Stimulated activated CD8-positive, alpha-beta memory T cell treated with anti-CD3 and anti-CD28 coated beads, Interleukin-12 subunit alpha, Interleukin-12 subunit beta, amount 100 ng/mL, for 24 hours (primary cell): ENCODE data around the gene TBCK.

Source experiments
- DNase-seq: peaks from one replicate; pipeline ENCODE4 v3.0.0-alpha.2; 2020; ENCODE audit errors: extremely low read depth

Gene TBCK

DNA sequence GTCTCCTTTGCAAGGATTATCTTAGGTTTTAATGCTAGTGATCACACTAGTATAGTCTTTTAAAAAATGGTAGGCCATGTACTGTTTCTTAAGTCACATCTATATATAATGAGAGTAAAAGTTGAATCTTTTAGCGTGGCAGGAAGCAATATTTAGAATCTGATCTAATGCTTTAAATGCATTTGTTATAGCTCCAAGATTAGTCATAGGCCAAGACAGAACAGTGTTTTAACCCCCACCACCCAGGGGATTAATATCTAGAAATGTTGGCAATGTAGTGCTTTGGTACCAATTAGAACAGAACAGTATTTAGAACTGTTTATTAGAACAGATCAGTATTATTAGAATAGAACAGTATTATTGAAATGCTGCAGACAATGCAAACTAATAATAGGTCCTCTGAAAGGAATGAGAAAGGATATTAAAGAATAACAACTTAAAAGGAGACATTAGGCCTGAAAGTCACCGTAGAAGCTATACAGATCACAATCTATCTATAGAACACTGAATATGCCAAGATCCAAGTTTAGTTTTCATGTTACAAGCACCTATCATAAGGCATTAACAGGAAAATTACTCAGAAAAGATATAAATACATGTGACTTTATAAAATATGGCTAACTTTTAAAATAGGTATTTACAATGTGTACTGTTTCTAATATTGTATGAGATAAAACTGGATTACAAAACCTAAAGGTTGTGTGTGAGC is 274.6 kb downstream of the TBCK start:
- DNase-seq: no peak

DNA sequence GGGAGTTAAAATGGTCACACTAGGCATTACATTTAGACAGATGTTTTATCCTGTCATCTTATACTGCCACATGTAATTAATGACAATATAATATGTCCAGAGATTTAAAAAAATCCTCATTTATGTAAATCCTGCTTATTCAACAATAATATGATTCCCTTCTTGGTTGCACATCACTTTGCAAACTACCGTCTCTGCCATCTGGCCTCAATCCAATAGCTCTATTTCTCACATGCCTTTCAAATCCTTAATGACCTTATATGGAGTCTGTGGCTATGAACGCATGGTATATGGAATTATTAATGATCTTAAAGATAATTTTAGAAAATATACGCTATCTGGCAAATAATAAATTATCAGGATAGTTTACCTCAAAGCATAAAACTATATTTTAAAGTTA is 276.2 kb downstream of the TBCK start:
- DNase-seq: no peak

DNA sequence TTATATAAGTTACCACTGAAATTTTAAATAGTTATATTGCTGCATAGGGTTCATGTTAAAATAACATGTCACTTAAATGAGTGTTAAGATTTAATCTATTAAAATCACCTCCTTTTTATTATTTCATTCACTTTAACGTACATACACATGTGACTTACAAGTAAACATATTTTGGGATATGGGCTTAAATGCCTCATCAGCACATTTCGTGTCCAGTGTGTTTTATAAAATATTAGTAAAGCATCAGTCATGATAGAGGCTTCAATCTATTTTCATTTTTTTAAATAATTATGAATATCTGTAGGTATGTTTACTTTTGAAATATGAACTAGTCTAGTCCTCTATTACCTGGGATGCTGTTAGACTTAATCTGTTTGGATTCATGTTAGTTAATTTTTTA is 277.1 kb downstream of the TBCK start:
- DNase-seq: no peak

DNA sequence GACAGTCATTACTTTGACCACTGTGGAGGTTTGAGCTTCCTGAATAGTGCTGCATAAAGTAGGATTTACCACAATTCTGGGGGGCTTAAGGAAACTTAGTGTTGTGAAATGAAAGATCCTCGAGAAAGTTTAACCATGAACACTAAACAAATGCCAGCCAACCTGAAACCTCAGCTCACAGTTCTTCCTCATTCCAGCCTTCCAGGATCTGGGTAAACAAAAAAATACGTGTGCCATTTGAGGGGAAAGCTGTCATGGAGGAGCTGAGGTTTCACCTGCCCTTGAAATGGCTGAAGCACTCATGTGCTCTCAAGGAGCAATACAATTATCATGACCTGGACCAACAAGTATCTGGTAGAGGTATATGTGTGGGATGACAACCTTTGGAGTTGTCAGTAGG is 278.0 kb downstream of the TBCK start:
- no peak for DNase-seq

DNA sequence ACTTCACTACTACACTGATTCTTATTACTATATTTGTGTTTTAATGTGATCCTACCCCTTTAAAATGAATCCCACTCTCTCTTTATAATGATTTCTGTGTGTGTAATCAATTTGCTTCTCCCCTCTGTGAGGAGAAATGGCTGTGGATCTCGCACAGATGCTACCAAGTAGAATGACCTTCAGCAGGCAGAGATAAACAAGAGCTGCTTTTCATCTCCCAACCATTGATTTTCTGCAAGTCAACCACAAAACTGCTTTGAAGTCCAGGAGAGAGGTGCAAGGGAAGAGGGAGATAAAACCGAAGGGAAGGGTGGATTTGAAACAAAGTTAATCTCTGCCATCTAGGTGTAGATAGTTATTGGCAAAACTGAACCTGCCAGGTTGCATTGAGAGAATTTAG is 279.2 kb downstream of the TBCK start:
- DNase-seq: no peak

DNA sequence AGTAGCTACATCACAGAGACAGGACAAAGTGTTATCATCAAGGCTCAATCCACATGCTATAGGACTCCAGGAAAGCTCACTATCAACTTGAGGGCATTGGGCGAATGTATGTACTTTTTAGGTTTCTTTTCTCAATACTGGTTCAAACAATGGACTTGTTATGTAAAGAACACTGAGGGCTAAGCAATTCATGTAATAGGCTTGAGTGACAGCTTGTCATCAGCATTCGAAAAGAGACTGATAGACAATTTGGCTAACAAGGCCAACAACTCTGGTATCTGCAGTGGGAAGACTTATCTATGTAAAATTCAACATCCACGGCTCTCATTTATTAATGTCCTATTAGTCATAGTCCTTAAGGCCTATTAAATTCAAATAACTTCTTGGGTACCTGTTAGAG is 279.7 kb downstream of the TBCK start:
- no peak for DNase-seq

DNA sequence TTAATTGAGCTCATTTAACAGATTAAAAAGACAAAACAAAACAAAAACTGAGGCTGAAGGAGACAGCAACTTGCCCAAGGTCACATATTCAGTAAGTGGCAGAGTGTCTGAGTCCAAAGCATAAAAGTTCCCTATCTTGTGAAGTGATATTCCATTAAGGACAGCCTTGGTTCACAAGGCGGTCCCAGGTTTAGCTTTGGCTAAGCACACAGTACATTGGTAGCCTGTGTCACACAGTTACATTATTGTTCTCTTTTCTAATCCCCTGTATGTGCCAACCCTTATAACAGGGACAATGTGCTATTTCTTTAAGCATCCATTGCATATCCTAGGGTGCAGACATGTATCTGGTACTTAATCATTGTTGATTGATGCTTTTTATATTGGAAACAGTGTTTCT is 280.8 kb downstream of the TBCK start:
- no peak for DNase-seq

DNA sequence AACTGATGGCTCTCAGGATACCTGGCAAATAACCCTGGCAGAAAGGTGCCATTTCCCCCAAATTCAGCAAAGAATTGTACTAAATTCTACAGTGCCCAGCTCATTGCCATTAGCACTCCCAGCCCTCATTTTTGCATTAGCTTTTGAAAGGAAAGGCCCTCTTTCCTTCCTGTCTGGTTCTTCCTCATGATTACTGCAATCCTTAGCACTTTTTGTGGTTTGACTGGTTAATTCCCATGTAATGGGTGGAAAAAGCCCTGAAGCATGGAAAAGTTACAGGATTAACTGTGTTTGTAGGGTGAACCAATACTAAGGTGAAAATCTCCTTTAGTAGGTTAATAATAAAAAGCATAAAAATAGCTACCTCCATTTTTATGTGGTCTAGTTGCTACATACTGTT is 281.3 kb downstream of the TBCK start:
- no peak for DNase-seq

DNA sequence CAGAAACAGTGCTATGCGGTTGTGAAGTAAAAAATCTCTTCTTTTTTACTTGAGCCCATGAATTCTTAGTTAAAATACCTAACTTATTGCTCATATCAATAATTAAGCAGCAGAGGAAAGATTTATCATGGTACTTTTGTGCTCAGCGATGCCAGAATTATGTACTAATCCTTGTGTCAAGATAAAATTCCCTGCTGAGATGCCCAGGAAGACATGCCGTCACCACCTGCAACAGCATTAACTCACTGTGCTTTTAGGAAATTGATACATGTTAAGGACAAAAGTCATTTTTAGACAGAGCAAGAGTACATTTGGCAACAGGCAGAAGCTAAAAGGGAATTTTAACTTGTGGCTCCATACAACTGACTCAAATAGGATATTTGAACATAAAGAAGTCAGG is 281.8 kb downstream of the TBCK start:
- no peak for DNase-seq

DNA sequence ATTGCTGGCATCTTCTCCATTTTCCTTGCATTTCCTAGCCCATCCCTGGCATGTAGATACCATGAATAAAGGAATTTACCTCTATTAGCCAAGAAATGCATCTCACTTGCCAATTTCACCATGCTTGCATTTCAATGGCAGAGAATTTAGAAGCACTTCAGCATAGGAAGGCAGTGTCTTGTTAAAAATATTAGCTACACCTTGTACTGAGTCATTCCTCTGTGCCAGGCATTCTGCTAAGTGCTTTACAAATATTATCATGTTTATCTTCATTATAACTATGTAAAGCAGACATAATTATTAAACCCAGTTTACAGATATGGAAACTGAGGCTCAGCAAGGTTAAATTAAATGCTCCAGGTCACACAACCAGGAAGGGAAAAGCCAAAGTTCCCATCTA is 282.5 kb downstream of the TBCK start:
- no peak for DNase-seq

DNA sequence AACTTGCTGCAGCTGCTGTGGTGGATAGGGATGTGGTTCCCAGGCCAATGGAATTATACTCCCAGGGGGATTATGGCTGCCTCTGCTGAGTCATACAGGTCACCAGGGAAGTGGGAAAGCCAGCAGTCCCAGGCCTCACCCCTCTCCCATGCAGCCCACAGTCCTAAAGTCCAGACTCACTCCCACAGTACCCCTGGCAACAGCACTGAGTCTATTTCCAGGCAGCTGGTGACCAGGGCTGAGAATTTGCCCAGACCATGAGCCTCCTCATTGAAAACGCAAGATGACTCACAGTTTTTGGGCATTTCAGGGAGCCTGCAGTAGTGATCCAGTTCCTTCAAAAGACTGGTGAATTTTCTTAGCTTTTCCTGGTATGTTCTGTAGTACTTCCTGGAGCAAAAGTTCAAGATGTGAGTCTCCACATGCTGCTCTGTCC is 283.1 kb downstream of the TBCK start:
- DNase-seq: no peak

DNA sequence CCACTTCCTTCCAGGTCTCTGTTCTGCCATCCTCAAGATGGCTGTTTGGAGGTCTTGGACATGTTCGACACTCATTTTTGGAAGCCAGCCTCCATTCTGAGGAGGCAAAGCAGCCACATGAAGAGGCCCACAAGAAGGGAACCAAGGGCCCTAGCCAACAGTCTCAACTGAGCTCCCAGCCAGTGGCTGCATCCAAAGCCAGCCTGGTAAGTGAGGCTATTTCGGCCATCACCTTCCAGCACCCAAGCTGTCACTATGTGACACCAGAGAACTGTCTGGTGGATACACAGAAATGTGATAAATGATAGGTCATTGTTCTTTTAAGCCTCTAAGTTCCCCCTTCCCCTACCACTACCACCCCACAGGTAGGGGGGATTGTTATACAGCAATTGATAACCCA is 293.6 kb downstream of the TBCK start:
- DNase-seq: no peak

DNA sequence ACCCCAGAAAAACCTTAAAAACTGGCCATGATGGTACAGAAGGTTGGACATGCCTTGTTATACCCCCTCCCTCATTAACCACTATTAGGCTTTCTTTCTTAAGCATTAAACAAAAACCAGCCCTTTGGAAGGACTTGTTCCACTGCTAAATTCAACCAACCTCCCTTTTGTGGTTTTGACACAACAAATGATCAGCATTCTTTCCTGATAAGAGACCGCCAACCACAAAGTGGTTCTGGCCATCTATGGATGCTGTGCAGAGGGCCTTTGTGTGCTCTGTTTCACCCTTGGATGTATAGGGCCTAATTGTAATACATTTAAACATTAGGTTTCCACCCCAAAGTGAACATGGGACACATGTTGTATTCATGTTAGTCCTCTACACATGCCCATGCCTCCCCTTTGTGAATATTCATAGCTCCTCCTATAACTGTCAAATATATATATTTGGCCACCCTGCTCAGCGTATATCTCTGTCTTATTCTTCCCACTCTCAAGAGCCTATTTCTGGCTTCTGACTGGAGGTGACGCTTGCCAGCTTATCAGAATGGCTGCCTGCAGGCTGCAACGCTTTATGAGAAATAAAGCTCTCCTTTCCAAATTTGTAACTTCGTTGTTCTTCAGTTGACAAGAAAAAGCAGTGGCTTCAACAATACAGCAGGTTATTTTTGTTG is 294.1 kb downstream of the TBCK start:
- DNase-seq: no peak

DNA sequence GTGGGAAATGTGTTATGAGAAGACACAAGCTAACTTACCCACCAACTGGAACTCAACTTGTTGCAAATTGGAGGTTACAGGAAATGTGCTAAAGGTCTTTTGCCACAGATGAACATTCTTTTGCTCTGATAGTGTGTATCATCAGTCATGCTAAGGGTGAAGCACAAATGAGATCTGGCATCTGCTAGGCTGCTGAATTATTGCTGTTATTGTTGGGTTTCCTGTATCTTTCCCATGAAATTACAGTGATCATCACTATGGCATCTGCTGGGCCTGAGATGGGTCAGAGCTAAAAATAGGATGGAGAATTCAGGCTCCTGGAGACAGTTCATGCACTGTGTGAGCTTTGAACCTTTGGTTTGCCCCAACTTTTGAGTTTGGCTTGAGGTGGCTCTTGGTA is 296.2 kb downstream of the TBCK start:
- DNase-seq: no peak

DNA sequence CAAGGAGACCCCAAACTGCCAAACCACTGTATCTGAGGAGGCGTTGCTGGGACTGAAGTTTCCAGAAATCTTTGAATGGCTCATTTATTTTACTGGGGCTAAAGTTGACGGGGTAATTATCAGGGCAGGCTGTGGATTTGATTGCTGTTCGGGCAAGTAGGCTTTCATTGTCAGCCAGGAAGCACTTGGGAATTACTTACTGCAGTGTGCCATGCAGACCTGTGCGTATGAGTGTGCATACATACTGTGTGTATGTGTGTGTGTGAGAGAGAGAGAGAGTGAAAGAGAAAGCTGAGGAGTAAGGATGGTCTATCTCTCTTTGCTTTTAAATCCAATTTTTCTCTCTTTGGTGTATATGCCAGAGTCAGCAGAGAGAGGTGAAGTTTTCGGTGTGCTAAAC is 298.0 kb downstream of the TBCK start:
- no peak for DNase-seq

DNA sequence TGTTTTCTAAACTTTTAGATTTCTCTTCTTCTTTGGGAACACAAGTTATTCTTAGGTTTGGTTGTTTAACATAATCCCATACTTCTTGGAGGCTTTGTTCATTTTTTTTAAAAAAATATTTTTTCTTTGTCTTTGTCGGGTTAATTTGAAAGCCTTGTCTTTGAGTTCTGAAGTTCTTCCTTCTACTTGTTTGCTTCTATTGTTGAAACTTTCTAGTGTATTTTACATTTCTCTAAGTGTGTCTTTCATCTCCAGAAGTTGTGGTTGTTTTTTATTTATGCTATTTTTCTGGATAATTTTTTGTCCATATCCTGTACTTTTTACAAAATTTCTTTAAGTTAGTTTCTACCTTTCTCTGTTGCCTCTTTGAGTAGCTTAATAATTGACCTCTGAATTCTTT is 304.6 kb downstream of the TBCK start:
- no peak for DNase-seq

DNA sequence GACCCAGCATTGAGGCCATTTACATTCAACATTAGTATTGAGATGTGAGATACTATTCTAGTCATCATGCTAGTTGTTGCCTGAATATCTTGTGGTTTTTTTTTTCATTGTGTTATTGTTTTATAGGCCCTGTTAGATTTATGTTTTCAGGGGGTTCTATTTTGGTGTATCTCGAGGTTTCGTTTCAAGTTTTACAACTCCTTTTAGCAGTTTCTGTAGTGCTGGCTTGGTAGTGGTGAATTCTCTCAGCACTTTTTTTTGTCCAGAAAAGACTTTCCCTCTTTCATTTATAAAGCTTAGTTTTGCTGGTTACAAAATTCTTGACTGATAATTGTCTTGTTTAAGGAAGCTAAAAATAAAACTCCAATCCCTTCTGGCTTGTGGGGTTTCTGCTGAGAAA is 305.2 kb downstream of the TBCK start:
- DNase-seq: no peak

DNA sequence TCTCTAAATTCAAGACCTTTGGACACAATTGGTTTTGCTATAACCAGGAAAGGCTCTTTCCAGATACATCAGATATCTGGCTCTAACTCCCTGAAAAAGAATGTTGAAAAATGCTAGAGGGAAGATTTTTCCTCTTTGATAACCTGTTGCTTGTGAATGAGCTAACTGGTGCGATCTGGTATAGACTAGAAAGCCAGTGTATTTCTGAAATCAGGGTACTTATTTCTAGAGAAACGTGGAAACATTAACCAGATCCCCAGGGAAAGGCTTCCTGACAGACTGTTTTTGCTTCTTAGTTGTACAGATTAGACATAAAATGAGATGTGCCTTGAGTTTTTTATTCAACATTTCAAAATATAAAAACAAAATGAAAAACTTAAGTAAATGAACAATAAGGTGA is 313.0 kb downstream of the TBCK start:
- no peak for DNase-seq

DNA sequence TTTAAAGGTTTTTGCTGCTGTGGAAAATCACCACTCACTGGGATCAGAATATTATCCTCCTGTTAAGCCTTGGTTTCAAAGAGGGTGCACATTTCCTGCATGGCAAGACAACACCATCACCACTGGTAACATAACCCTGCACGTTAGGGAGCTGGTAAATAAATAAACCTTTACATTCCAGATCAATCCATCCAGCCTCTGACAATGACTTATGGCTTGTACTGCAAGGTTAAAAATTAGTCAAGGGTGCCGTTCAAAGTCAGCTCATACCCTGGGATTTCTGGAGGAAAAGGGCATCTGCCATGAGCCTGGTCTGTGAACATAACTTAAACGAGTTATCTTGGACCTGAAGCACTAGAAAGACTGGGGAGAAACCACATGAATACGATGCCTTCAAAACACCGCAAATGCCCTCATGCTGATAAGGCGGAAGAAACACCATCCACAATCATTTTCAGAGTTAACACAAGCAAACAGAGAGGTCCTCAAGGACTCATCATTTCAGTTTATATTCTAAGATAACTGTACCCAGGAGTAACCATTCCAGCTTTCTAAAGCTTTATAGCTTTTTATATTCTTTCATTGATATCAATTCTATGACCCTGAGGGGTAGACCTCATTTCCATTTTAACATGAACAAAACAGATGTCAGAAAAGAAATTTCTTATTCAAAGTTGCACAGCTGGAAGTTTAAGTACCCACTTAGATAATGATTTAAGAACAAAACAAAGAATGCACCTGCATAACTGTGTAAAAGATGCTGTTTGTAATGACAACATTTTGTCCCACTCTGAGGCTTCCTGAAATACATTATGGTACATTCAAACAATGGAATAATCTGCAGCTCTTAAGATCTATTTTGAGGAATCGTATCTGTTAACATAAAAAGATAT is 317.6 kb downstream of the TBCK start:
- DNase-seq: no peak

DNA sequence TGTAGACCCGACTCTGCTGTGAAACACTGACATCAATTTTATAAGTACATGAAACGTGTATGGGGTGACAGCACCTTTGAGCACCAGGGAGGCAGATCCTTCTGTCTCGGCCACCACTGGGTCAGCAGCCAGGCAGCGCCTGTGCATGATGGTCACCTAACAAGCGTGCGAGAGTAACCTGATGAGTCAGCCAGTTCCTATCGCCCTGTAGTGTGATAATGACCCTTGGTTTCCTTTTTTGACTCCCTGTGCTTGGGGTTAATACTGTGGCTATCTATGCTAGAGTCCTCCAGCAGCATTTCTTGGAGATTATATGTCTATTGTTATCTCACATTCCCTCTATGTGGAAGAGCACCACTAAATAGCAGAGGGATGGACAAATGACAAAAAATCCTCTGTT is 319.2 kb downstream of the TBCK start:
- no peak for DNase-seq

DNA sequence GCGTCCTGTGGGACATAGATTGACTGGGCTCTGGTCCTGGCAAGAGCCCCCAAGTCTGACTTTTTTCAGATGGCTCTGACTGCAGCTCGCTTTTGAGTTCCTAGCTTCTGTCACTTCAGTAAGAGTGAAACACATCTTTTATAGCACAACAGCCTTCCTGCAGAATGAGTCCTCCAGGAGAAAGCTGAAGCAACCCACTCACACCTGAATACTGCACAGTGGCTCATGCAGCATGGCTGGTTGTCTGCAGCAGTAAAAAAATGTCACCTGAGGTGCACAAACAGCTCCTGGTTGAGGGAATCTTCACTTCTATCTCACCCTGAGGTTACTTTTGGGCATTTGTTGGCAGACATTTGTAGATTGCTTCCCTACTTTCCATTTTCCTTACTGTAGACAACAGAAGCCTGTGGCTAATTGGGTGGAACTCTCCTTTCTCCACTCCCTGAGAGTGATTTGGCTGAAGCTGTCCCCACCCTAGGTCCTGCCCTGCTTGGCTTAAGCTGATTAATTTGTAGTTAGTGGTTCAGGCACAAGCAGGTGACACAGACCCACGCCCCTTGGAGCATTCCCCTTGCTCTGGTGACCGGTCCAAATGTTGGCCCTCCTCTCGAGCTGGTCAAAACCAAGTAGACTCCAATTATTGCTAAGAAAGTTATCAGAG is 321.0 kb downstream of the TBCK start:
- DNase-seq: no peak

DNA sequence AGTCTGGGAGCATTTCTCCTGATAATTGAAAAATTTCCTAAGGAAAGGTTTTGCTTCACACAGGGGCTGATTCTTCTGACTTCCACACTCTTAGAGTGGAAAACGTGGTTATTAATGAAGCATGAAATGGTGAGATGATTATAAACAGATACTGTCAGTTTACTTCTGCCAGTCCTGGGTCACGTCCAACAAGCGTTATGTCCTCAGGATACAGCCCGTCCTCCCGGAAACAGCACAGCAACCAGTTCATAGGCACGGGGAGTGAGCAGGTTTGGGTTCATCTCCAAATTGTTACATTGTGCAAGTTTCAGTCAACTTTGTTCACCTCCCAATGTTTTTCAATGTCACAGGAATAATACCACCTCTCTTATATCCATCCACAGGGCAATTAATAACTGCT is 321.9 kb downstream of the TBCK start:
- DNase-seq: no peak
